ENCODE measurements around the gene FARP1. TPM values are rescaled to one million over a fixed set of nuclear protein-coding genes. Genes with fewer than 3 reads are reported as not detected.
A peak's percentile ranks its signal among the peaks of the same experiment; 100 is the strongest.

The FARP1 gene
- total and polyA plus RNA-seq, 2 of the 13 experiments (the other 11 are each of a cell fraction or from before 2014, with no cell fraction given), result 70.6 to 126 TPM

GRCh38 chr13:98232456-98232855 lies 89.6 kb downstream of the FARP1 start (continued):
- TF ChIP-seq ZFYVE20 (CRISPR knock-in tag; IDR thresholded peaks at IDR 0.05; ENCODE audit: borderline replicate concordance, low read depth), result no peak
- TF ChIP-seq BCL6 (CRISPR knock-in tag; IDR thresholded peaks at IDR 0.05), result no peak
- no peak for TF ChIP-seq ZNF577 (CRISPR knock-in tag; IDR thresholded peaks at IDR 0.05; ENCODE audit: borderline replicate concordance, low read depth)

GRCh38 chr13:98233127-98233526 lies 90.2 kb downstream of the FARP1 start:
- no peak for FAIRE-seq
- Histone ChIP-seq H4K20me1 (ENCODE audit: insufficient read depth, low read length) (peaks cover 46% of the 10 kb centered on the region), H3K27ac (ENCODE audit: extremely low read length, insufficient read depth, low read length) (no peak overlapping the region), H3K4me3 (replicated peaks in 1 of 3; ENCODE audit: insufficient read depth in 1 of 3, low read depth in 2 of 3, low read length in 3 of 3) (no peak overlapping the region), H3K36me3 (replicated peaks in 1 of 2; ENCODE audit: control insufficient read depth in 1 of 2, insufficient read depth in 2 of 2, low read length in 2 of 2) (peaks cover 8 to 66% of the 10 kb centered on the region in 2 experiments), H3K4me2 (ENCODE audit: low read depth, low read length) (no peak overlapping the region), H3K79me2 (ENCODE audit: insufficient read depth, low read length) (peaks cover 89% of the 10 kb centered on the region), H2AFZ (ENCODE audit: low read length) (no peak overlapping the region), H3K9ac (ENCODE audit: insufficient read depth, low read depth, low read length) (no peak overlapping the region), H3K4me1 (ENCODE audit: insufficient read depth, low read length) (peaks cover 32% of the 10 kb centered on the region), H3K27me3 (ENCODE audit: control insufficient read depth in 1 of 2, insufficient read depth in 2 of 2, low read length in 2 of 2) (no peaks in the 10 kb centered on the region), H3K9me3 (ENCODE audit: low read length) (peaks cover 6% of the 10 kb centered on the region; the same call in 1 of the 2 replicates)
- ChIA-PET POLR2A (no interaction called here), CTCF (ENCODE audit: low intra/inter-chr PET ratio, low total read pairs) (no interaction called here)
- intact Hi-C loops (cut with micrococcal nuclease; ENCODE audit: unreplicated experiment) (no loop called here), in situ Hi-C loops (cut with HindIII; ENCODE audit: extremely low pct_ligation_motif_present, low pct_unique_long_range_greater_than_20kb) (no loop called here)
- ATAC-seq, result peak; percentile 46
- 94% methylated on average over 2 of the region's 2 CpGs for WGBS (ENCODE audit: low lambda C conversion rate)
- TF ChIP-seq ZNF775 (CRISPR knock-in tag; IDR thresholded peaks at IDR 0.05; ENCODE audit: borderline replicate concordance) (no peak), RARA (CRISPR knock-in tag; IDR thresholded peaks at IDR 0.05) (no peak), ZNF484 (CRISPR knock-in tag; IDR thresholded peaks at IDR 0.05; ENCODE audit: borderline replicate concordance, low read depth) (no peak), HNRNPH1 (optimal IDR thresholded peaks at IDR 0.05; ENCODE audit: low read depth, low read length) (no peak), HMG20A (CRISPR knock-in tag; IDR thresholded peaks at IDR 0.05; ENCODE audit: borderline replicate concordance) (no peak), FOSL2 (CRISPR knock-in tag; IDR thresholded peaks at IDR 0.05) (no peak), FOXC1 (CRISPR knock-in tag; IDR thresholded peaks at IDR 0.05; ENCODE audit: borderline replicate concordance) (no peak), REST (IDR thresholded peaks at IDR 0.05; ENCODE audit: borderline replicate concordance in 1 of 2, low read depth in 1 of 2, low read length in 2 of 2) (no peak), SNRNP70 (IDR thresholded peaks at IDR 0.05; ENCODE audit: low read depth, low read length) (no peak), WIZ (CRISPR knock-in tag; IDR thresholded peaks at IDR 0.05) (no peak), YEATS4 (CRISPR knock-in tag; IDR thresholded peaks at IDR 0.05; ENCODE audit: borderline replicate concordance) (no peak), ZNF737 (CRISPR knock-in tag; IDR thresholded peaks at IDR 0.05; ENCODE audit: borderline replicate concordance) (no peak)
- BruUV-seq (replicated peaks), result no TSS peak
- DNase-seq (ENCODE audit: low spot score), result no peak

Data from HepG2 (cell line).